Calu3 (cell line): ENCODE measurements around the gene MRPL37. TPM values are rescaled to one million over a fixed set of nuclear protein-coding genes. Genes with fewer than 3 reads are reported as not detected.
"Not testable (repeated sequence)": the region's sequence is repeated elsewhere in the genome, so short reads cannot be mapped to it uniquely, and the experiment has no call there.

ENCODE experiments used
- BruUV-seq: library from RNA; stranded (reverse); fragments of 400-500 nt; replicated peaks from 2 replicates; lab custom pipeline; 2021; lab: Mats Ljungman, UMichigan
- CTCF ChIA-PET: fragments of 300-600 bp; sonication (Branson Sonifier 250); formaldehyde crosslinking; loops from one replicate; lab custom pipeline; 2022; ENCODE audit warnings: antibody characterized with exemption; lab: Charles Lee
- DNase-seq: peaks from one replicate; pipeline ENCODE4 v3.0.0; 2022
- H3K27ac Mint-ChIP-seq: one replicate; pipeline ENCODE4 v1.8.0; 2022; ENCODE audit warnings: mixed read lengths; ENCODE audit not compliant: unreplicated experiment
- H3K27me3 Mint-ChIP-seq: one replicate; pipeline ENCODE4 v1.8.0; 2022; ENCODE audit warnings: mixed read lengths; ENCODE audit not compliant: unreplicated experiment
- H3K36me3 Mint-ChIP-seq: one replicate; pipeline ENCODE4 v1.8.0; 2022; ENCODE audit warnings: mild to moderate bottlenecking, moderate library complexity, mixed read lengths; ENCODE audit not compliant: insufficient read depth, unreplicated experiment
- H3K4me1 Mint-ChIP-seq: one replicate; pipeline ENCODE4 v1.8.0; 2022; ENCODE audit warnings: mild to moderate bottlenecking, low read depth, mixed read lengths; ENCODE audit not compliant: unreplicated experiment
- H3K4me3 Mint-ChIP-seq: one replicate; pipeline ENCODE4 v1.8.0; 2022; ENCODE audit warnings: mild to moderate bottlenecking, low read depth, moderate library complexity, mixed read lengths; ENCODE audit not compliant: unreplicated experiment
- H3K9me3 Mint-ChIP-seq: one replicate; pipeline ENCODE4 v1.8.0; 2022; ENCODE audit warnings: low read depth, mixed read lengths; ENCODE audit not compliant: unreplicated experiment
- CTCF ChIP-seq: fragments of 200-600 bp; IDR thresholded peaks from one replicate; pipeline ENCODE4 v1.8.0; 2022; ENCODE audit warnings: antibody characterized with exemption; ENCODE audit not compliant: unreplicated experiment
- intact Hi-C: fragments of 100-400 bp; cut with micrococcal nuclease; formaldehyde crosslinking; loops from one replicate; pipeline ENCODE4 v1.10.0; 2022; ENCODE audit not compliant: unreplicated experiment
- total RNA-seq: library from RNA; stranded (reverse); gene quantifications from 2 replicates; pipeline ENCODE4 v1.2.3, GENCODE V29; 2022

Gene MRPL37
- total RNA-seq, 1 experiment from 2014 or later = 105 TPM

DNA sequence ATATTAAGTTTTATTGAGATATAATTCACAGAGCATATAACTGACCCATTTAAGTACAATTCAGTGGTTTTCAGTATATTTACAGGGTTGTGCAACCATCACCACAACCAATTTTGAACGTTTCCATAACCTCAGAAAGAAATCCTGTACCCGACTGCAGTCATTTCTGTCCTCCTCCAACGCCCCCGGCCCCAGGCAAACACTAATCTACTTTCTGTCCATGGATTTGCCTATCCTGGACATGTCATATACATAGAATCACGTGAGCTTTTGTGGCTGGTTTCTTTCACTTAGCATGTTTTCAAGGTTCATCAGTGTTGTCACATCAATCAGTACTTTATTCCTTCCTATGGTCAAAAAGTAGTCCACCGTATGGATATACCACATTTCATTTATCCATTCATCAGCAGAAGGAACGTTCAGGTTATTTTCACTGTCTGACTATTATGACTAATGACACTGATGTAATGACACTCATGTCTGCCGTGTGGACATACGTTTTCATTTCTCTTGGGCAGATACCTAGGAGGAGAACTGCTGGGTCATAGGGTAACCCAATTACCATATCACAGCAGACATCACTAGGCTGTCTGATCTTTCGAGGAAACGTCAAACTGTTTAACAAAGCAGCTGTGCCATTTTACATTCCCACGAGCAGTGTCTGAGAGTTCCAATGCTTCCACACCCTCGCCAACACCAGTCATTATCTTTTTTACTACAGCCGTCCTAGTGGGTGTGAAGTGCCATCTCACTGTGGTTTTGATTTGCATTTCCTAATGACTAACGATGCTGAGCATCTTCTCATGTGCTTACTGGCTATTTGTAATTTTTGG is 30.8 kb downstream of the MRPL37 start:
- H3K36me3 Mint-ChIP-seq = no peaks in the 10 kb centered on the region
- intact Hi-C loops = no loop called here
- CTCF ChIA-PET = no interaction called here
- no peak overlapping the region for H3K27ac Mint-ChIP-seq
- DNase-seq = no peak
- BruUV-seq = no TSS peak
- H3K27me3 Mint-ChIP-seq = no peaks in the 10 kb centered on the region
- no peak overlapping the region for H3K4me3 Mint-ChIP-seq
- TF ChIP-seq CTCF = no peak
- H3K4me1 Mint-ChIP-seq = no peaks in the 10 kb centered on the region
- H3K9me3 Mint-ChIP-seq = no peaks in the 10 kb centered on the region

DNA sequence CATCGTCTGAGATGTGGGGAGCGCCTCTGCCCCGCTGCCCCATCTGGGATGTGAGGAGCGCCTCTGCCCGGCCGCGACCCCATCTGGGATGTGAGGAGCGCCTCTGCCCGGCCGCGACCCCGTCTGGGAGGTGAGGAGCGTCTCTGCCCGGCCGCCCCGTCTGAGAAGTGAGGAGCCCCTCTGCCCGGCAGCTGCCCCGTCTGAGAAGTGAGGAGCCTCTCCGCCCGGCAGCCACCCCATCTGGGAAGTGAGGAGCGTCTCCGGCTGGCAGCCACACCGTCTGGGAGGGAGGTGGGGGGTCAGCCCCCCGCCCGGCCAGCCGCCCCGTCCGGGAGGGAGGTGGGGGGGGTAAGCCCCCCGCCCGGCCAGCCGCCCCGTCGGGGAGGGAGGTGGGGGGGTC is 33.2 kb downstream of the MRPL37 start:
- H3K27ac Mint-ChIP-seq, H3K27me3 Mint-ChIP-seq, H3K36me3 Mint-ChIP-seq, H3K9me3 Mint-ChIP-seq, BruUV-seq, H3K4me3 Mint-ChIP-seq, H3K4me1 Mint-ChIP-seq, intact Hi-C loops, DNase-seq, CTCF ChIA-PET: not testable (repeated sequence)

- CTCF ChIA-PET = no interaction called here
These were observed 34.3 kb downstream of the MRPL37 start for GRCh38 chr1:54234284-54234683.

DNA sequence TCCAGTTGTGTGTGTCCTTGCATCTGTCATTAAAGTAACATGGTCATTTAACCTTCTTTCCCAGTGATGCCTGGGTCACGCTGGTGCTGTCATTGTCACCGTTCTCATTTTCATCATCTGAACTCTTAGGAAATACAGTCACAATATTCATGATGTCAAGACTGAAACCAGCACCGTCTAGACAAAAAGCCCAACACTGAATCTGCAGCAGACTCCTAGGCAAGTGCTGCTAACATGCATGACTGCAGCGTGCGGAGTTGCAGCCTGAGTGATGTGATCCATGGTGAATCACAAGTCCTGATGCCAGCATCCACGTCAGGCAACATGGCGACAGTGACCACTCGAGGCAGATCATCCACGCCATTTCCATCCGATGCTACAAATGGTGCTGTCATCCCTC is 37.6 kb downstream of the MRPL37 start:
- H3K36me3 Mint-ChIP-seq = no peaks in the 10 kb centered on the region
- H3K9me3 Mint-ChIP-seq = no peaks in the 10 kb centered on the region
- no peaks in the 10 kb centered on the region for H3K27me3 Mint-ChIP-seq
- CTCF ChIA-PET = no interaction called here
- no peak for TF ChIP-seq CTCF
- H3K4me3 Mint-ChIP-seq = no peak overlapping the region
- no TSS peak for BruUV-seq
- DNase-seq = no peak
- no peaks in the 10 kb centered on the region for H3K4me1 Mint-ChIP-seq
- intact Hi-C loops = no loop called here
- H3K27ac Mint-ChIP-seq = no peak overlapping the region

More at GRCh38 chr1:54234284-54234683, 34.3 kb downstream of the MRPL37 start:
- BruUV-seq = no TSS peak
- TF ChIP-seq CTCF = no peak
- no peaks in the 10 kb centered on the region for H3K27me3 Mint-ChIP-seq
- H3K4me3 Mint-ChIP-seq = no peak overlapping the region
- no peak for DNase-seq
- no peaks in the 10 kb centered on the region for H3K36me3 Mint-ChIP-seq
- no peak overlapping the region for H3K27ac Mint-ChIP-seq
- no peaks in the 10 kb centered on the region for H3K4me1 Mint-ChIP-seq
- H3K9me3 Mint-ChIP-seq = no peaks in the 10 kb centered on the region
- intact Hi-C loops = no loop called here
